Stomach (tissue), 4 donors: ENCODE results near the gene FAM193A.

ENCODE experiments used
- CTCF ChIP-seq, 7 experiments: fragments of 450-650 bp in 4 of 7; fragments of 200-600 bp in 3 of 7; sonication (generic) in 3 of 7; IDR thresholded peaks; one replicate each; pipeline ENCODE4 v1.5.1; 2016 to 2019; ENCODE audit warnings: antibody characterized with exemption in 7 of 7, control low read depth in 2 of 7, mild to moderate bottlenecking in 1 of 7
- POLR2A ChIP-seq, 4 donors: fragments of 450-650 bp; IDR thresholded peaks; one replicate each; pipeline ENCODE4 v1.6.1; 2016; ENCODE audit warnings: antibody characterized with exemption in 4 of 4, control low read depth in 2 of 4, mild to moderate bottlenecking in 1 of 4, moderate library complexity in 1 of 4

- no peak for TF ChIP-seq CTCF (IDR thresholded peaks at IDR 0.05)
- no peak for TF ChIP-seq POLR2A (IDR thresholded peaks at IDR 0.05)
These were observed 229.5 kb downstream of the FAM193A start for GRCh38 chr4:2765832-2766526.
